ENCODE data around the gene SFTA2.

DNA sequence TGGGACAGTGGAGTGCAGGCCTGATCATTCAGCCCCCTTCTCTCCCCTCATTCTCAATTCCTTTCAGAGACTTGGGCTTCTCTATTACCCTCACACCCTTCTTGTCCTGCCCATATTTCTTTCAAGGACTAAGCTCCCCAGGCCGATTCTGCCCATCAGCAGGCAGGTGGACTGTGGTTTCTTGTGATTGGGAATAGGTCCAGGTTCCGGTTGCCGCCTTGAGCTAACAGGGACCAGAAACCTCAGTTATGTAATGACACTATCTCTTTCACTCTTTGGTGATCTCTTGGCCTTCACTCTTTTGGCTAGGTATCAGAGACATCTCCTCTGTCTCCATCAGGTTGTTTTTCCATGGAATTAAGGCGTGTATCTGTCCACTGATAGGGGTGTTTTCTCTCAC lies 15.3 kb upstream of the SFTA2 start:
- TF ChIP-seq, protein P1, sequence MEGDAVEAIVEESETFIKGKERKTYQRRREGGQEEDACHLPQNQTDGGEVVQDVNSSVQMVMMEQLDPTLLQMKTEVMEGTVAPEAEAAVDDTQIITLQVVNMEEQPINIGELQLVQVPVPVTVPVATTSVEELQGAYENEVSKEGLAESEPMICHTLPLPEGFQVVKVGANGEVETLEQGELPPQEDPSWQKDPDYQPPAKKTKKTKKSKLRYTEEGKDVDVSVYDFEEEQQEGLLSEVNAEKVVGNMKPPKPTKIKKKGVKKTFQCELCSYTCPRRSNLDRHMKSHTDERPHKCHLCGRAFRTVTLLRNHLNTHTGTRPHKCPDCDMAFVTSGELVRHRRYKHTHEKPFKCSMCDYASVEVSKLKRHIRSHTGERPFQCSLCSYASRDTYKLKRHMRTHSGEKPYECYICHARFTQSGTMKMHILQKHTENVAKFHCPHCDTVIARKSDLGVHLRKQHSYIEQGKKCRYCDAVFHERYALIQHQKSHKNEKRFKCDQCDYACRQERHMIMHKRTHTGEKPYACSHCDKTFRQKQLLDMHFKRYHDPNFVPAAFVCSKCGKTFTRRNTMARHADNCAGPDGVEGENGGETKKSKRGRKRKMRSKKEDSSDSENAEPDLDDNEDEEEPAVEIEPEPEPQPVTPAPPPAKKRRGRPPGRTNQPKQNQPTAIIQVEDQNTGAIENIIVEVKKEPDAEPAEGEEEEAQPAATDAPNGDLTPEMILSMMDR (IDR thresholded peaks at IDR 0.05): no peak
- TF ChIP-seq EZH2 (IDR thresholded peaks at IDR 0.05; ENCODE audit: borderline replicate concordance, insufficient read depth, low read depth, low read length, poor library complexity, severe bottlenecking): no peak

Measured in B cell (primary cell).